Ishikawa (cell line): ENCODE measurements around the gene PLA2G4D.

ENCODE experiments used
- EGR1 ChIP-seq: IDR thresholded peaks from 2 replicates; pipeline ENCODE4 v1.6.1; 2012
- EP300 ChIP-seq: IDR thresholded peaks from 2 replicates; pipeline ENCODE4 v1.6.1; 2012; ENCODE audit warnings: borderline replicate concordance
- TF ChIP-seq, protein P1 (sequence below): IDR thresholded peaks from 2 replicates; pipeline ENCODE4 v1.6.1; 2012; ENCODE audit warnings: low read depth, mild to moderate bottlenecking
- TF ChIP-seq, protein P2 (sequence below): IDR thresholded peaks from 2 replicates; pipeline ENCODE4 v1.6.1; 2012

DNA sequence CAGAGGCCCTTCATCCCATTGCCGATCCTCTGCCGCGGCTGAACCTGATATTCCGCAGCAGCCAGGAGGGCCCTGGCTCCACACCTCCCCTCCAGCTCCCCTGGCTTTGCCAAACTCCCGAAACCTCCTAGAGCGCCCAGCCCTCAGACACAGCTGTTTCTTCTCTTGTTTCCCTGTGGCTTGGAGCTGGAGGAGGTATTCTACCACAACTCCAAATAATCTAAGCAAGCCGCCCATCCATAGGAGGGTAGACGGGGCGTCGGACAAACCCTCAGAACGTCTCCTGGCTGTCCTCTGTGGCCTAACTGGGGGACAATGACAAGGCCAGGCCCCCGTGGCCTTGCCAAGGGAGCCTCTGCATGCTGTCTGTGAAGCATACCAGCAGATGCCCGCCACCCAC, 10.4 kb downstream of the PLA2G4D start:
- TF ChIP-seq, protein P1, sequence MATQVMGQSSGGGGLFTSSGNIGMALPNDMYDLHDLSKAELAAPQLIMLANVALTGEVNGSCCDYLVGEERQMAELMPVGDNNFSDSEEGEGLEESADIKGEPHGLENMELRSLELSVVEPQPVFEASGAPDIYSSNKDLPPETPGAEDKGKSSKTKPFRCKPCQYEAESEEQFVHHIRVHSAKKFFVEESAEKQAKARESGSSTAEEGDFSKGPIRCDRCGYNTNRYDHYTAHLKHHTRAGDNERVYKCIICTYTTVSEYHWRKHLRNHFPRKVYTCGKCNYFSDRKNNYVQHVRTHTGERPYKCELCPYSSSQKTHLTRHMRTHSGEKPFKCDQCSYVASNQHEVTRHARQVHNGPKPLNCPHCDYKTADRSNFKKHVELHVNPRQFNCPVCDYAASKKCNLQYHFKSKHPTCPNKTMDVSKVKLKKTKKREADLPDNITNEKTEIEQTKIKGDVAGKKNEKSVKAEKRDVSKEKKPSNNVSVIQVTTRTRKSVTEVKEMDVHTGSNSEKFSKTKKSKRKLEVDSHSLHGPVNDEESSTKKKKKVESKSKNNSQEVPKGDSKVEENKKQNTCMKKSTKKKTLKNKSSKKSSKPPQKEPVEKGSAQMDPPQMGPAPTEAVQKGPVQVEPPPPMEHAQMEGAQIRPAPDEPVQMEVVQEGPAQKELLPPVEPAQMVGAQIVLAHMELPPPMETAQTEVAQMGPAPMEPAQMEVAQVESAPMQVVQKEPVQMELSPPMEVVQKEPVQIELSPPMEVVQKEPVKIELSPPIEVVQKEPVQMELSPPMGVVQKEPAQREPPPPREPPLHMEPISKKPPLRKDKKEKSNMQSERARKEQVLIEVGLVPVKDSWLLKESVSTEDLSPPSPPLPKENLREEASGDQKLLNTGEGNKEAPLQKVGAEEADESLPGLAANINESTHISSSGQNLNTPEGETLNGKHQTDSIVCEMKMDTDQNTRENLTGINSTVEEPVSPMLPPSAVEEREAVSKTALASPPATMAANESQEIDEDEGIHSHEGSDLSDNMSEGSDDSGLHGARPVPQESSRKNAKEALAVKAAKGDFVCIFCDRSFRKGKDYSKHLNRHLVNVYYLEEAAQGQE: no peak
- TF ChIP-seq, protein P2, sequence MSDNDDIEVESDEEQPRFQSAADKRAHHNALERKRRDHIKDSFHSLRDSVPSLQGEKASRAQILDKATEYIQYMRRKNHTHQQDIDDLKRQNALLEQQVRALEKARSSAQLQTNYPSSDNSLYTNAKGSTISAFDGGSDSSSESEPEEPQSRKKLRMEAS: no peak
- no peak for TF ChIP-seq EGR1
- no peak for TF ChIP-seq EP300
